ENCODE measurements around the gene IGFBP6. TPM values are rescaled to one million over a fixed set of nuclear protein-coding genes. Genes with fewer than 3 reads are reported as not detected.
"Not testable (repeated sequence)": the region's sequence is repeated elsewhere in the genome, so short reads cannot be mapped to it uniquely, and the experiment has no call there.

IGFBP6 gene
- total RNA-seq, 1 donor from 2014 or later: 2.2 TPM

DNA sequence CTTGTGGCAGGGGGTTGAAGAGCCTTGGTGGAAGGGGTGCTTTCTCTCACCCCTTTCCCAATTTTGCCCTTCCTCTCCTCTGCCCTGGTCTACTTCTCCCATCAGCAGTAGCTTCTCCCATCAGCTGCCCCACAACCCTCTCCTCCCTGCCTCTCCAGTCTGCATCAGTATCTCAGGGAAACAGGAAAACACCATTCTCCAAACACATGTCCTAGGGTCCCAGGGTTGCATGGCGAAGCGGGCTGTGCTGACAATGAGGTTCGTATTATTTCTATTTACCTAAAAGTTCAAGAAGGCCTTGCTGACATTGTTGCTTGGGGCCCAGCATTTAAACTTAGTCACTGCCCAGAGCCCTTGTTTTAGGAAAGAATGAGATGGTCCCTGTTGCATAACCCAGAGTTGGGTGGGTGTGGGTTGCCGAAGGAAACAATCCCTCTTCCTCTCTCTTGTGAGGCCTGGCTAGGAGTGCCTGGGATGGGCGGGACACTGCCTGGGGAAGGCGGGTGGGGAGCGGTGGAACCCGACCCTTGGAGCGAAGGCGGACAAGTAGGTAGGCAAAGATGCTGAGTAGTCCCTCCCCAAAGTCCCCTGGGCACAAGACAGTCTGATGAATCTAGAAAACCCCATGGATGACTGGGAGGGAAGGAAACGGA lies 1.3 kb upstream of the IGFBP6 start:
- DNase-seq (ENCODE audit: low read depth in 2 of 2): peak in 1 of 2 donors; percentile 23

DNA sequence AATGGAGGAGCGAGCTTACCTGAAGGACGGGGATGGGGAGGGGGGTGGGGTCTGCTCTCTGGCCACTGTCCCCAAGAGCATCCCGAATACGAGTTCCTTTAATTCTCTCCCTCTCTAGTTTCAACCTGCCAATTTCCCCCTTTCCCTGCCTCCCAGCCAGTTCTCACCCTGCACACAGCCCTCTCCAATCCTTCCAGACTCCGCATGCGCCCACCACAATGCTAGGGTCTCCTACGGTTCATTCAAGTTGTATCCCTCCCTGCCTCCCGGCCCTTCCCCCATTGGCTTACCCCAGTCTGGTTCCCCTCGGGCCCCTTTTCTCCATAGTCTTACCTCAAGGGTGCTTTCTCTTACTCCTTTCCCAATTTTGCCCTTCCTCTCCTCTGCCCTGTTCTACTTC lies 708 bp upstream of the IGFBP6 start:
- no peak for DNase-seq (ENCODE audit: low read depth in 2 of 2)

DNA sequence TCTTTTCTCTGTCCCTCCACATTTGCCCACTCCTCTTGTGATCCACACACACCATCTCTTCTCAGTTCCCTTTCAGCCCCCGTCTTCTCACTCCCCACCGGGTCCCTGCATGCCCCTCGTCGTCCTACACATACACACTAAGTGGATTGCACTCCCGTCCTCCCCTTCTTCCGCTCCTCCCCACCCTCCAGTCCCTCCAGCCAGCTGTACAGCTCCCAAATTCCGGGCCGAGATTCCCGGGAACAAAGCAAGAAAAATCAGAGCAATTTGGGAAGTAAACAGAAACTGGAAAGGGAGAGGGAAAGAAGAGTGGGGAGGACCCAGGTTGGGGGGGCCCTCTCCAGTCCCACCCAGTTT lies 282 bp upstream of the IGFBP6 start:
- peak in 1 of 2 donors; percentile 19 for DNase-seq (ENCODE audit: low read depth in 2 of 2)

DNA sequence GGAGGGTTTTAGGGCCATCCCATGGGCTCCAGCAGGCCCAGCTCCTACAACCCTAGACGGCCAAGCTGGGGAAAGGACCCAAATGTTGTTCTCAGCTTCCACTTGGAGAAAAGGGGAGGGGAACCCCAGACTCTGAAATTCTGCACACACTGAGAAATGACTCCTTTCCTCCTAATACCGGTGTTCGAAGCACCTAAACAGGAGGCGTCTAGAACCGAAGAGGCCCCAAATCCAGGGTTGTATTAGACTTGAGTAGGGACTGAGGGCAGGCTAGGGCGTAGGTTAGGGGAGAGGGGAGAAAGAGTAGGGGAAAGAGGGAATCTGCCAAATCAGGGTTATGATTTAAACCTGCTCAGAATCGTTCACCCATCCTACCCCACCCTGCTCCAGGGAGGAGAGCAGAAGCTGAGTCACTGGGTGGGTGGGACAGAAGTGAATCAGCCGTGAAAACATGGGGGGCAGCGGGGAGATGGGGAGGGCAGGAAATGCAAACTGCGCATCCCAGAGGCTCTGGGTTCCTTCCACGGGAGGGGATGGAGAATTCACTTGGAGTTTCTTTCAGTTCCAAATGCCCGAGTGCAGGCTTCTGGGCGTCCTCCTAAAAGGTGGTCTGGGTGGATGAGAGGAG lies 1.0 kb downstream of the IGFBP6 start:
- DNase-seq (ENCODE audit: low read depth in 2 of 2): peak in 1 of 2 donors; percentile 67

DNA sequence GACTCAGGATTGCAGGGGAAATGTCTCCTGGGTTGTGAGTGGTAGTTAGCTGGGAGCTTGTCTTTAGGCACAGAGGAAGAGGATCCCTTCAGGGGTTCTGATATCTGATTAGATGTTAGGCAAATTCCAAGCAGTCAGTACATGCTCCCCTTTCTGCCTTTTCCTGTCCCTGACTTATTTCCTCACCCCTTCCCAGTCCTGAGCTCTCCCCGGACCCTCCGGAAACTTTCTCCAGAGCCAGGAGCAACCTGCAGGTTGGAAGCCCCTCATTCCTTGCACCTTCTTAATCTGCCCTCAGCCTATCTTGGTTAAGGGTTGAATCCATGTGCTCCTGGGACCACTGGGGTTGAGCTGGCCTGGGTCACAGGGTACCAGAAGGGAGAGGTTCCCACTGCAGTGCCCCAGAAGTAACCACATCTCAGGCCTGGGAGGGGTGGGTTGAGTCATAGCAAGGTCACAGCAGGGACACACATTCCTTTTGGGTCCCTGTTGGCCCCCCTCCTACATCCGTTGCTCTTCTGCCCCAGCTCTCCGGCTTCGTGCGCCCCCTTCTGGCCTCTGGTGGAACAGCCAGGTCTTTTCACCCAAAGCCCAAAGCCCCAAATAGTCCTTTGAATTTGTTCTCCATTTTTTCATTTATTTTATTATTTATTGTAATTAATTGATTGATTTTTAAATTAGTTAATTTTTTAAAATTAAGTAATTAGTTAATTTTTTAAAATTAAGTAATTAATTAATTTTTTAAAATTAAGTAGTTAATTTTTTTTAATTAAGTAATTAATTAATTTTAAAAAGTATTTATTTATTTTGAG lies 1.8 kb downstream of the IGFBP6 start:
- DNase-seq (ENCODE audit: low read depth in 2 of 2): peak; percentile 83 to 94

DNA sequence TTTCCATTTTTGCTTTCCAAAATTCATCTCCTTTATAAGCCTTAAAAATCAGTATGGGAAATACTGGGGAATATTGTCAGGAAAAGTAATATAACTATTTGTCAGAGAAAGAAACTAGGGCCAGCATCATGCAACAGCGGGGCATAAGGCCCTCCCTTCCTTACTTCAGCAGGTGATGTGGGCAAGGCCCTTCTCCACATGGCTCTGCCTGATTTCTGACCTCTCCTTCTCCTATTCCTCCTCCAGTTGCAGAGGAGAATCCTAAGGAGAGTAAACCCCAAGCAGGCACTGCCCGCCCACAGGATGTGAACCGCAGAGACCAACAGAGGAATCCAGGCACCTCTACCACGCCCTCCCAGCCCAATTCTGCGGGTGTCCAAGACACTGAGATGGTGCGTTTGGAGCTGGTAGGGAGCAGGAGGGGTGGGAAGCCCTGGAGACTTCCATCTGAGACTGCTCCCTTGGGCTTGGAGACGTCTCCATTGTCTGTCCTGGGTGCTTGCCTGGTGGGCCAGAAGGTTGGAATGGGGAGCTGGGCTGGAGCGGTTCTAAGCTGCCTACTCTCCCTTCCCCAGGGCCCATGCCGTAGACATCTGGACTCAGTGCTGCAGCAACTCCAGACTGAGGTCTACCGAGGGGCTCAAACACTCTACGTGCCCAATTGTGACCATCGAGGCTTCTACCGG lies 3.1 kb downstream of the IGFBP6 start:
- no peak for DNase-seq (ENCODE audit: low read depth in 2 of 2)

DNA sequence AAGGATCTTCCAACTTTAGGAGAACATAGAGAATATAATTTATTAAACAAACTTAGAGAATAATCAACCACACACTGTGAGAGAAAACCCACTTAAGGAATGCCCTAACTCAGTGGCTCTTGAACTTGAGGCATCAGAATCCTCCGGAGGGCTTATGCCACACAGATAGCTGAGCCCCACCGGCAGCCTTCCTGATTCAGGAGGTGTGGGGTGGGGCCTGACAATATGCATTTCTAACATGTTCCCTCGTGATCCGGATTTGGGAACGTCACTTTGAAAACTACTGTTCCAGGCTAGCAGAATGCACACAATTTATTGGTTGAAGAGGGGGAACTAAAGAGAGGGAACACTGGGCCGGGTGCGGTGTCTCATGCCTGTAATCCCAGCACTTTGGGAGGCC lies 3.8 kb downstream of the IGFBP6 start:
- DNase-seq (ENCODE audit: low read depth in 2 of 2): no peak

DNA sequence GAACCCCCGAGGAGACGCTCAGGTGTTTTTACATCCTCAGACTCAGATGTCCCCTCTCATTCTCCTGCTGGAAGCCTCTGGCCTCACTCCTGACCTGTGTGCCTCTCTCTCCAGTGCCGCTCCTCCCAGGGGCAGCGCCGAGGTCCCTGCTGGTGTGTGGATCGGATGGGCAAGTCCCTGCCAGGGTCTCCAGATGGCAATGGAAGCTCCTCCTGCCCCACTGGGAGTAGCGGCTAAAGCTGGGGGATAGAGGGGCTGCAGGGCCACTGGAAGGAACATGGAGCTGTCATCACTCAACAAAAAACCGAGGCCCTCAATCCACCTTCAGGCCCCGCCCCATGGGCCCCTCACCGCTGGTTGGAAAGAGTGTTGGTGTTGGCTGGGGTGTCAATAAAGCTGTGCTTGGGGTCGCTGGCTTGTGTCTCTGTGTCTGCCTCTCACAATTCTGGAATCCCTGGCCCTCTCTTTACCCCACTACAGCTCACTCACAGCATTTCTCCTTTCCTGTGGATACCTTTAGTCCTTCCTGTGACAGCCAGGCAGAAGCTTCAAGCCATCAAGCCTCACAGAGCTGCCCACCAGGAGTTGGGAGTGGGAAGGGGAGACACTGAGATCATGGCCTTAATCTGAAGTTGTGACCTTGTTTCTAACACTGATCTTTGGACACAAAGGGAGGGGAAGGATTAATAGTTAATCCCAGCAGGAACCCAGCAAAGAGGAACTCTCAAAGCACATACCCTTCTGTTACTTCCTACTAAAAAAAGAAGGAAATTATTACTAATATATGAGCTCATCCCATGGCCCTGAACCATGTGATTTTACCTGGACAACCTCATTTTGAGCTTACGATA lies 4.7 kb downstream of the IGFBP6 start:
- DNase-seq (ENCODE audit: low read depth in 2 of 2): no peak

DNA sequence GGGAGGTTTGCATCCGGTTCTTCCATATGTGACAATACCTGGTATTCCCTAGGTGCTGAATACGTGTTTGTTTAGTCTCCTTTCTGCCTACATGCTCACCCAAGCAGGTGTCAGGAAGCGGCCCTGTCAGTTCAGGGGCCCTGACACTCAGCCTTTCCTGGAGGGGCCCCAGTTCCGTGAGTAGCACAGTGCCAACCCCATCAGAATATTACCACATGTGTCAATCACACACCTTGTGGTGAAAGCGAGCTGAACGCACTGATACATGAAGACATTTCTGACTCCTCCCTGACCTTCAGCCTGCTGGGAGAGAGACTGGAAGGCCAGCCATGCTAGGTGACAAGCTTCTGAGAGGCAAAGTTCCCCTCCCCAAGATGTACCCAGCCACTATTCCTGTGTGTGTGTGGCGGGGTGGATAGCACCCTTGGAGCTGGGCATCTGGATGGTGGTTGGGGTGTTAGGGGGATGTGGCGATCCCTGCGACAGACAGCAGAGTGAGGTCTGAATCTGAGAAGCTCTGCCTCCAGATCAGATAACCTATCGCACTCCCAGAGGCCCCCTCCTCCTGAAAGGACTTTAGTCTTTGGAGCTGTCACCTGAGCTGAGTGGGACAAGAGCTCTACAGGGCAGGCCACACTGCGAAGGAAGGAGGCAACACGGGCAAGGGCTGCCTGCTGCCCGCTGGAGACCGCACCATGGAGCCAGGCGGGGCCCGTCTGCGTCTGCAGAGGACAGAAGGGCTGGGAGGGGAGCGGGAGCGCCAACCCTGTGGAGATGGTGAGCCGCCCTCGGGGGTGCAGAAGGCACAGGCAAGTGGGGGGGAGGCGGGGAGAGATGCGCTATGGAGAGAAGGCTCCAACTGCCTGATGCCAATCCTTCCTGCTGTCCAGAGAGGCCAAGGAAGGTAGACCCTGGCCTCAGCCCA lies 5.7 kb downstream of the IGFBP6 start, which contains the start of gene SOAT2:
TSS of gene SOAT2 (plus strand) at position 604 of the 925 bp plus-strand sequence. CDS start at position 696, 92 bp downstream.
- DNase-seq (ENCODE audit: low read depth in 2 of 2): no peak

DNA sequence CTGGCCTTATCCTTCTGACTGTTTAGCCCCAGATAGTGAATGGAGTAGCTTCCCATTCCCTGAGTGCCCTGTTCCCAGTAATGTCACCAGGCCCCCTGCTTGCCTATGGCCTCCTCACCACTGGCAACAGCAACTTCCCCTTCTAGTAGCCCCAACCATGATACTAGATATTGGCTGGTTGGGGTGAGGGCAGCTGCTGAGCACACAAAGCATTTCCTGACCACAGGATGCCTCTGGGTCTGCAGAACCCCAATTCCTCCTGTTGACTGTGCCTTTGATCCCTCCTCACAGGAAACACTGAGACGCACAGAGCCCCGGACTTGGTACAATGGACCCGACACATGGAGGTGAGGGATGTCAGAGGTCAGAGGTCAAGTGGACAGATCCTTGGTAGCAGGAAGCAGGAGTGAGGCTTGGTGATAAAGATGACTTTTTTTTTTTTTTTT lies 6.4 kb downstream of the IGFBP6 start:
- DNase-seq (ENCODE audit: low read depth in 2 of 2): peak in 1 of 2 donors; percentile 17

DNA sequence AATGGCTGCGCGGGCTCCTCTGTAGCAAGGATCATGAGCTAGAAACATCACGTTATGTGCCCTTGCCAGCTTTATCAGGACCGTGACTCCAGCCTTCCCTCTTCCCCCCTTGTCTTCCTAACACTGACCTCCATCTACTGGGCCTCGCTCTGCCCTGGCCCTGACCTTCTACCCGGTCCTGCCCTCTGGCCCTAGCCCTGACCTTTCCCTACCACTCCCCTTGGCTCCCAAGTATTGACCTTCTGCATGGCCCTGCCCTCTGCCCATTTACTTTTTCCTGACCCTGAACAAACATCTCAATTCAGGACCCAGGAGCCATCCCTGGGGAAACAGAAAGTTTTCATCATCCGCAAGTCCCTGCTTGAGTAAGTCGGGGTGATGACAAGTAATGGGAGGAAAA lies 7.8 kb downstream of the IGFBP6 start:
- no peak for DNase-seq (ENCODE audit: low read depth in 2 of 2)

DNA sequence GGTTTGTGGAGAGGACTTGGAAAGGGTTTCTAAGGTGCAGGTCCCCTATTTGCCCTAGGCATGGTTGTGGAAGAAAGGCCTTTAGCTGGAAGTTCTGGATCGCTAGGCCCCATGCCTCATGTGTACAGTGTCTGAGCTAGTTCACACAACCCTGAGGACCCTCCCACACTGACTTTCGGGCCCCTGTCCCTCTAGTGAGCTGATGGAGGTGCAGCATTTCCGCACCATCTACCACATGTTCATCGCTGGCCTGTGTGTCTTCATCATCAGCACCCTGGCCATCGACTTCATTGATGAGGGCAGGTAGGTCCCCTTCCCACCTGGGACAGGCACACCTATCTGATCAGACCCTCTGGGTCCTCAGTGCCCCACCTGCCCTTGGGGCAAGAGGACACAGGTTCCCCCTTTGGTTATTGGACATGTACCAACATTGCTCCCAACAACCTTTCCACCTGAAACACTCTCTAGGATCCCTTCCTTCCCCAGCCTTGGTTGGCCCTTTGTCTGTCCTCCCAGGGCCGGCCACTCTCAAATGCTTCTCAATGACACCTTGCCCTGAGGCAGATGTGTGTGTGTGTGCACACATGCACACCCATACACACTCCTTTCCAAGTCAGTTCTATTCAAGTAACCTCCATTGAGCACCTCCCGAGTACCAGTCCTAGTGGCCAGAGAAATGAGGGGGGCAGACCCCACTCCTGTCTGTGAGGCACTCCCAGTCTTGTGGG lies 8.4 kb downstream of the IGFBP6 start:
- no peak for DNase-seq (ENCODE audit: low read depth in 2 of 2)

DNA sequence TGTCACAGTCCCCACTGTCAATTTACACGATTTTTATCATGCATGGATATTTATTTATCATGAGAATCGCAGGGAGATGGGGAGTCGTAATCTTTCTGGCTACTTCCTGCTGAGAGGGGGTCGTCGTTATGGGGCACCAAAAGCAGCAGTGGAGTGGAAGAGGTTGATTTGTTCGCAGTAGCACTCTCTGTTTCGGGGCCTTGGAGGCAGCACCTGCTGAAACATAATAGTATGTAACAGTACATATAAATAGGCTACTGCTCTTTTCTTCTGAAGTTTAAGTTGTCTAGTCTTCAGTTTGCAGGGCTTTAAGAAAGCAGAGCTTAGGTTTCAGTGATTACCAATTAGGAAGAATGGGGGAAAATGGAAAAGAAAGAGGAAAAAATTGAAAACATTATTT lies 9.7 kb downstream of the IGFBP6 start:
- no peak for DNase-seq (ENCODE audit: low read depth in 2 of 2)

DNA sequence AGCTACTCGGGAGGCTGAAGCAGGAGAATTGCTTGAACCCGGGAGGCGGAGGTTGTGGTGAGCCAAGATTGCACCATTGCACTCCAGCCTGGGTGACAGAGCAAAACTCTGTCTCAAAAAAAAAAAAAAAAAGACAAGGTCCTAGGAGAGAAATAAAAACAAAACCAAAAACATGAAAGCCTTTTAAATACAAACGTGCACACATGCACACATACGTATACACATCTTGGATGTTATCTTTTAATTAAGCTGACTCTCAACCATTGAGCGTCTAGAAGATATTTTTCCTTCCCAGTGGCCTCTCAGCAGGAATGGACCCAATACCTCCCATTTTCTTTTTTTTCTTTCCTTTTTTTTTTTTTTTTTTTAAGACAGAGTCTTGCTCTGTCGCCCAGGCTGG lies 15.0 kb downstream of the IGFBP6 start:
- DNase-seq (ENCODE audit: low read depth in 2 of 2): not testable (repeated sequence)

DNA sequence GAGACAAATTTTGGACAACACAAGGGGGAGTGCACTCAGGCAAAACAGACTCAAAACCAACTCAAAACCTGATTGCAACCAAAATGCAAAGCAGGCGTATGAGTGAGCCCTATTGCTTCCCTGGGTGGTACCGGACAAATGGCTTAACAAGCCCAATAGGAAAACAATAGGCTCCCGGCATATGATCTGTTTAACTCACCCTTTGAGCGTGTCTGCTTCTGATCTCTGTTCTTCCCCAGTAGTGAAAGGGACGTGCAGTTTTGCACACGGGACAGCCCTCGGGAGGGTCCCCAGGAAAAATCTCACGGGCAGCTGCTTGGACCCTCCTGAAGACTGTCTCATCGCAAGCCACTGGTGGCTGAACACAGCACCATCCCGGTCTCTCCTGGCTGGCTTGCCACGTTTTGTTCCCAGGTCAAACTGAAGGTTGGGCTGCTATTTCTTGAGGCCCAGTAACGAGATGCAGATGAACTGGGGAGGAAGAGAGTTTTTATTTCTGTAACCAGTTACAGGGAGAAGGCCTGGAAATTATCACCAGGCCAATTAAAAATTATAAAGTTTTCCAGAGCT lies 15.8 kb downstream of the IGFBP6 start:
- DNase-seq (ENCODE audit: low read depth in 2 of 2): no peak

DNA sequence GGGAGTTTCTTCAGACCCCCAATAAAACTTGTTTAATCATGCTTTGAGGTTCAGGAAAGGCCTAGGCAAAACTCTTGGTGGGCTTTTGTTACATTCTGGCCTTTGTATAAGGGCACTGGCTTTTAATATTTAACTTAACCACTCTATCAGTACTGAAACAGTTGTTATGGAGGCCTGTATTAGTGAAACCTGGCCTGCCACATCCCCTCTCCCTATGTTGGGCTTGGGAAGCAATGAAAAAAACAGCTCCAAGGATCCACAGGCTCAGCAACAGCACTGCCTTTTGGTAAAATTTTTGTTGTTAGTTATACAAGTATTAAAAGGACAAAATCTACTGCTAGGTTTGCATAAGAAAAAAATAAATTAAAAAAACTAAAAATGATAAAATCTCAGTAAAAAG lies 16.5 kb downstream of the IGFBP6 start:
- no peak for DNase-seq (ENCODE audit: low read depth in 2 of 2)

DNA sequence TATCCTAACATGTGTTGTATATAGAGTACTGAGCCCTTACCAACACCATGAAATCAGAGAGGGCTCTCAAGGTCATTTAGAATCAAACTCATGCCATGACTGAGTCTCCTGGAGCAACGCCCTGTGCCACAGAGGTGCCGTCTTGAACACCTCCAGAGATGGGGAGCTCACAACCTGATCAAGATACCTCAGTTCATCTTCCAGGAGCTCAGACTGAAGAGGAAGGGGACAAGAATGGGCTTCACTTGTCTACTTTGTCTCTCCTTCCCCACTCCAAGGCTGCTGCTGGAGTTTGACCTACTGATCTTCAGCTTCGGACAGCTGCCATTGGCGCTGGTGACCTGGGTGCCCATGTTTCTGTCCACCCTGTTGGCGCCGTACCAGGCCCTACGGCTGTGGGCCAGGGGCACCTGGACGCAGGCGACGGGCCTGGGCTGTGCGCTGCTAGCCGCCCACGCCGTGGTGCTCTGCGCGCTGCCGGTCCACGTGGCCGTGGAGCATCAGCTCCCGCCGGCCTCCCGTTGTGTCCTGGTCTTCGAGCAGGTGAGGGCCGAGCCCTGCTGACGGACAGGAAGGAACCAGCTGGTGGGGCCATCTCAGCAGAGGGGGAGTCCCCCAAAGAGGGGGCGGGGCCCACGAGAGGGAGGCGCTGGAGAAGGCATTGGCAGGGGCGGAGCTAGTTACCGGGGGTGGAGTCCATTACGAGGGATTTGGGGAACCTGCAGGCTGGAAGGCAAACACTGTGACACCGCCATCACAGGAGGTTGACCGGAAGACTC lies 17.8 kb downstream of the IGFBP6 start:
- DNase-seq (ENCODE audit: low read depth in 2 of 2): no peak
